Islet precursor cell (in vitro differentiated cells): Measurements from ENCODE around the gene FHIP2A.

ENCODE experiments used
- DNase-seq: peaks from one replicate; pipeline ENCODE4 v3.0.0-alpha.2; 2018

Gene FHIP2A

DNA sequence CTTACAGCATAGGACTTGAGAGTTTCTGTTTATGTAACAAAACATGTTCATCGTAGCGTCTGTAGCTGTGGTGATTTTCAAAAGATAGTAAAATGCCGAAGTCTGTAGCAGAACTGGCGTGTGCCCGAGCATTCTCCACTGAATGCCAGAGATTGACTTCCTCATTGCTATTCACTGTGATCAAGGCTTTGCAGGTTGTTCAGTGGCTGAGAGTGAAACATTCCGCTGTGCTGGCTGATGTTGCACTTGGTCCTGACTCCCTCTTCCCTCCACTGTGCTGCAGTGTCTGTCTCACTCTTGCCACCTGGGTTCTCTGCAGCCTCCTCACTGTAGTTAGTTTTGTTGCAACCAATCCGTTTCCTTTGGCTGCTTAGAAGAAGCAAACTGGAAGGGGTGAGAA, 37.6 kb downstream of the FHIP2A start:
- no peak for DNase-seq

DNA sequence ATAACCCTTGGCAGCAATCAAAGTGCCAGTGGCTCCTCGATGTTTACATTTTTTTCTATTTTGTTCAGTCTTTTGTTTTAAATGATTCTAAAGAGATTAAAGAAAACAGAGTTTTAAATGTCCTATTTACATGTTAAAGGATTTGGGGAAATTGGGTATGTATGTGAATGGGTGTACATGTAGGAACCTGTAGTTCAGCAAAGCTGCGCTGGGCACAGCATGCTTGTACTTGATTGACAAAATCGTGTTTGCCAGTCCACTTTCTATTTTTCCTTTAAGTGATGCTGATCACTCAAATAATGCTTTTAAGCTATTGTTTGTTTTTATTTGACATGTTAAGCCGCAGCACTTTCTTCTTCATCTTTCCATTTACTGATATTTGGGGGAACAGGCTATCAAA, 40.9 kb downstream of the FHIP2A start:
- DNase-seq: no peak

DNA sequence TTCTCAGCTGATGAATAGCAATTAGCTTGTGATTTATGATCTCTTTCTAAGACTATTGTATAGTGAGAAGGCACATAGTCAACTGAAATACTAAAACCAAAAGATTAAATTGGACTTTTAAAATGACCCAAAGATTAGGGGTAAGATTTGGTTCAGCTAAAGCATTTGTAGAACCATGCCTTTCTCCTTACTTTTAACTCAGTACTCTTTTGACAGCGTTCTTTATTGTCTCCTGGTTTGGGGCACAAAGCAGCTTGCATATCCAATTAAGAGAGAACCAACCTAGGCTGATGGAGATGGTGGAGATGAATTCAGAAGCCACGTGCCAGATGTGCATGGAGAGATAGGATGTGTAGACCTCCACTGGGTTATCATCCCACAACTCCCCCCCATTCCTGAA, 45.8 kb downstream of the FHIP2A start:
- no peak for DNase-seq

DNA sequence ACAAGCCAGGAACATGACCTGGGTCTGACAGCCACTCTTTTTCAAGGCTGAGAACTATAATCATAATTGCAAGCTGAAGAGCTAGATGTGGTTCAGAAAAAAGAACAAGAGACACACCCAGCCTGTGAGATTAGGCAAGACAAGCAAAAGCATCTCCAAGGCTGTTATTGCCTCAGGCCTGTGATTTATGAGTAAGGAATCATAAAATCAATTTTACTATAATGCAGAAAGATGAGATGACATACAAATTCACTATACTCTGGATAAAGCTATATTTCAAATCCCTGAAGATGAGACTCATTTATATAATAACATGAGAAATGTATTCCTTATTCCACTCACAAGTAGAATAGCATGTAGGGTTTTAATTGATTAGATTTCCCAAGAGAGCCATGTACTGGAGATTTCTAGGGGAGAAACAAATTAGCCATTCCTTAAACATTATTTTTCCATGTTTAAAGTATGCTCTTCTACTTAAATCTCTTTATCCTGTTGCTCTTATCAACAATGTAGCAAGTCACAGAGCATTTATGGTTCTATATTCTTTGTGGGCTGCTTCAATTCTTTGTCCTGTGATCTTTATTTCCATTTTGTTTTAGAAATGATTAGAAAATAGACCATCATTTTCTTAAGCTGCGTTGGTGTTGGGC, 47.4 kb downstream of the FHIP2A start:
- DNase-seq: no peak

DNA sequence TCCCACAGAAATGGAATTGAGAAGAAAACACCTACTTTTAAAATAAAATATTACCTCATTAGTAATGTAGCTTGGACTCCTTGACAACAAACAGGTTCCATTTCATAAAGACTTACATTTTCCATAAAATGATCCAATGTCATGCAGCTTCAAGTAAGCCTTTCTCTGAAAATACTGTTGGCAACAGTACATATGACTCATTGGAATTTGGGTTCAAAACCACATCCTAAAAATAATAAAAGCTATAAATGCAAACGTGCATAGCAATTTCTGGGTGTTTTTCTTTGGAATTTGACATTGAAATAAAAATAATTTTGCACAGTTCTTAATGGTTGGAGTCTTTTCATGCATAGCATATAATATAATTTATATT, 47.9 kb downstream of the FHIP2A start:
- no peak for DNase-seq

DNA sequence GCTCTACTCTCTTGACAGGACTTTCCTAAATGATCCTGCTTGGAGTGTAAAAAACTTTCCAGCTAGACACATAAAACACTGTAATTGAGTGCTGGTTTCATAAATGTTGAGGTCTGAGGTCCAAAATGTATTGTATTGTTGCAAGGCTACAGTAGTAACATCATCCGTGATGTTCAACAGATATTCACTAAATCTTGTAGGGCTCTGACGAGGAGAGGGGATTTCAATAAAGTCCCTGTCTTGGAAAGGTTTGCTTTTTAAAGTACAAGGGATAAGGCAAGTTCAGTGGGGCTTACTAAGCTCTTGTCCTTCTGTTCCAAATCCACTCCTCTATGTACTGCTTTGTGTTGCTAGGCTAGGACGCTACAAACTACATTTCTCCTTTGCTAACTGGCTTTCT, 48.9 kb downstream of the FHIP2A start:
- no peak for DNase-seq

DNA sequence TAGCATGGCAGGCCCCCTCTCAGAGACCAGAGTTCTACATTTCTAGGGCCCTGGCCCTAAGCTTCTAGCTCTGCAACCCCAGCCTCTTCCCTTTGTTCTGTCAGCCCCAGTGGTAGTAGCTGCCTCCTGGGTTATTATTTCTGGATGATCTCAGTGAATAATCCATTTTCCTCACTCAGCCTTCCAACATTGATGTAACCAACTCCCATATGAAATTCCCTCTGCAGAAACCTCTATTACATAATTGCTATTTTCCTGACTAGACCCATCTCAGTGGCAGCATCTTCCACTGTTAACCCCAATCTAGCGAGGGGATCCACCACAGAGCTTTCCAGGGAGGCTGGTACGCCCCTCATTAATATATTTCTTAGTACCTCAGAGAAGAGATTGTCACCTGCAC, 49.8 kb downstream of the FHIP2A start:
- no peak for DNase-seq
